GM23338 (cell line): ENCODE data around the gene SHFL. TPM values are rescaled to one million over a fixed set of nuclear protein-coding genes. Genes with fewer than 3 reads are reported as not detected.

Source experiments
- ATAC-seq: fragments of 200-7000 bp; cut with Tn5 transposase; 3 replicates; pipeline ENCODE4 v1.9.1; 2020
- DNase-seq: peaks from one replicate; pipeline ENCODE4 v3.0.0-alpha.2; 2015; ENCODE audit warnings: low spot score
- H2AFZ ChIP-seq: fragments of 200-600 bp; sonication (generic); 2 replicates; pipeline ENCODE4 v1.8.0; 2016; ENCODE audit warnings: antibody characterized with exemption, mild to moderate bottlenecking, moderate library complexity
- H3F3A ChIP-seq: fragments of 200-600 bp; sonication (generic); replicated peaks from 2 replicates; pipeline ENCODE4 v1.8.0; 2017; ENCODE audit warnings: antibody characterized with exemption, mixed run types, low read depth
- H3K27ac ChIP-seq: fragments of 200-600 bp; sonication (generic); 2 replicates; pipeline ENCODE4 v1.6.1; 2016; ENCODE audit warnings: low read depth
- H3K27me3 ChIP-seq: fragments of 200-600 bp; sonication (generic); 2 replicates; pipeline ENCODE4 v1.8.0; 2016; ENCODE audit warnings: mild to moderate bottlenecking, mixed run types, moderate library complexity; ENCODE audit not compliant: insufficient read depth
- H3K36me3 ChIP-seq: fragments of 200-600 bp; sonication (generic); 2 replicates; pipeline ENCODE4 v1.8.0; 2016; ENCODE audit warnings: mild to moderate bottlenecking; ENCODE audit not compliant: insufficient read depth
- H3K4me1 ChIP-seq: fragments of 200-600 bp; sonication (generic); 2 replicates; pipeline ENCODE4 v1.8.0; 2016; ENCODE audit warnings: mild to moderate bottlenecking, moderate library complexity; ENCODE audit not compliant: insufficient read depth
- H3K4me2 ChIP-seq: fragments of 200-600 bp; sonication (generic); 2 replicates; pipeline ENCODE4 v1.7.1; 2017; ENCODE audit warnings: mixed run types
- H3K4me3 ChIP-seq: fragments of 200-600 bp; sonication (generic); 2 replicates; pipeline ENCODE4 v1.6.1; 2016; ENCODE audit warnings: mixed run types
- H3K79me2 ChIP-seq: fragments of 200-600 bp; sonication (generic); replicated peaks from 2 replicates; pipeline ENCODE4 v1.8.0; 2017; ENCODE audit warnings: mild to moderate bottlenecking; ENCODE audit not compliant: insufficient read depth
- H3K9me2 ChIP-seq: fragments of 200-600 bp; sonication (generic); 2 replicates; pipeline ENCODE4 v1.8.0; 2017; ENCODE audit not compliant: insufficient read depth
- H4K20me1 ChIP-seq: fragments of 200-600 bp; sonication (generic); replicated peaks from 2 replicates; pipeline ENCODE4 v1.8.0; 2017; ENCODE audit warnings: mild to moderate bottlenecking; ENCODE audit not compliant: insufficient read depth
- H3K27ac Mint-ChIP-seq: 2 replicates; pipeline ENCODE4 v1.8.0; 2020; ENCODE audit warnings: inconsistent platforms, mild to moderate bottlenecking, moderate library complexity, mixed read lengths
- H3K27me3 Mint-ChIP-seq: 3 replicates; pipeline ENCODE4 v1.8.0; 2022; ENCODE audit warnings: low read depth, mild to moderate bottlenecking, moderate library complexity, mixed read lengths, inconsistent platforms; ENCODE audit not compliant: insufficient read depth, poor library complexity
- H3K36me3 Mint-ChIP-seq: 3 replicates; pipeline ENCODE4 v1.8.0; 2021; ENCODE audit warnings: low read depth, mild to moderate bottlenecking, inconsistent platforms, moderate library complexity, mixed read lengths
- H3K4me1 Mint-ChIP-seq: 3 replicates; pipeline ENCODE4 v1.8.0; 2020; ENCODE audit warnings: mild to moderate bottlenecking, inconsistent platforms, mixed read lengths
- H3K4me3 Mint-ChIP-seq: 3 replicates; pipeline ENCODE4 v1.8.0; 2021; ENCODE audit warnings: moderate library complexity, mild to moderate bottlenecking, inconsistent platforms, mixed read lengths
- H3K9me3 Mint-ChIP-seq: 3 replicates; pipeline ENCODE4 v1.8.0; 2020; ENCODE audit warnings: moderate library complexity, mild to moderate bottlenecking, inconsistent platforms, mixed read lengths
- CREB1 ChIP-seq: fragments of 250-450 bp; sonication (Bioruptor Pico); IDR thresholded peaks from 2 replicates; pipeline ENCODE4 v1.5.0; 2020; ENCODE audit warnings: low read depth, mild to moderate bottlenecking, moderate library complexity
- EZH2 ChIP-seq: fragments of 200-600 bp; sonication (generic); IDR thresholded peaks from one replicate; pipeline ENCODE4 v1.8.0; 2017; ENCODE audit warnings: antibody characterized with exemption, mild to moderate bottlenecking, low read depth; ENCODE audit not compliant: unreplicated experiment
- EZH2phosphoT487 ChIP-seq: fragments of 200-600 bp; sonication (generic); IDR thresholded peaks from one replicate; pipeline ENCODE4 v1.8.1; 2018; ENCODE audit warnings: antibody characterized with exemption; ENCODE audit not compliant: unreplicated experiment
- JUNB ChIP-seq: IDR thresholded peaks from one replicate; pipeline ENCODE4 v1.6.1; 2016; ENCODE audit warnings: antibody characterized with exemption; ENCODE audit not compliant: unreplicated experiment
- NANOG ChIP-seq: IDR thresholded peaks from 2 replicates; pipeline ENCODE4 v1.6.1; 2016; ENCODE audit warnings: antibody characterized with exemption, borderline replicate concordance
- POLR2AphosphoS5 ChIP-seq: IDR thresholded peaks from 2 replicates; pipeline ENCODE4 v1.6.1; 2016; ENCODE audit warnings: antibody characterized with exemption, low read depth
- STAT1 ChIP-seq: IDR thresholded peaks from one replicate; pipeline ENCODE4 v1.6.1; 2016; ENCODE audit warnings: antibody characterized with exemption; ENCODE audit not compliant: unreplicated experiment
- ZNF114 ChIP-seq: fragments of 250-450 bp; sonication (Bioruptor Pico); IDR thresholded peaks from 2 replicates; pipeline ENCODE4 v1.5.0; 2020; ENCODE audit warnings: mild to moderate bottlenecking, moderate library complexity
- ZNF331 ChIP-seq: fragments of 250-450 bp; sonication (Bioruptor Pico); IDR thresholded peaks from 2 replicates; pipeline ENCODE4 v1.5.0; 2020; ENCODE audit warnings: low read depth, mild to moderate bottlenecking, moderate library complexity
- polyA plus RNA-seq: library from polyadenylated mRNA; unstranded; fragments of >200 nt; fragmentation: Nextera tagmentation; extraction: Ambion mirVana; gene quantifications from 2 replicates; pipeline ENCODE4 v1.2.1, GENCODE V29; 2016
- total RNA-seq: library from RNA; depleted of rRNA; stranded (reverse); fragments of >200 nt; shearing (Covaris generic); gene quantifications from 2 replicates; pipeline ENCODE4 v1.2.3, GENCODE V29; 2014
- TF ChIP-seq, protein P1 (sequence below): IDR thresholded peaks from 2 replicates; pipeline ENCODE4 v1.6.1; 2016; ENCODE audit warnings: antibody characterized with exemption
- TF ChIP-seq, protein P2 (sequence below): IDR thresholded peaks from one replicate; pipeline ENCODE4 v1.6.1; 2018; ENCODE audit warnings: antibody characterized with exemption; ENCODE audit not compliant: unreplicated experiment
- TF ChIP-seq, protein P3 (sequence below): fragments of 250-450 bp; sonication (Bioruptor Pico); IDR thresholded peaks from 2 replicates; pipeline ENCODE4 v1.5.0; 2020; ENCODE audit warnings: mild to moderate bottlenecking, moderate library complexity

Gene SHFL
- total and polyA plus RNA-seq, 2 experiments from 2014 or later: 31.7 to 32.1 TPM

DNA sequence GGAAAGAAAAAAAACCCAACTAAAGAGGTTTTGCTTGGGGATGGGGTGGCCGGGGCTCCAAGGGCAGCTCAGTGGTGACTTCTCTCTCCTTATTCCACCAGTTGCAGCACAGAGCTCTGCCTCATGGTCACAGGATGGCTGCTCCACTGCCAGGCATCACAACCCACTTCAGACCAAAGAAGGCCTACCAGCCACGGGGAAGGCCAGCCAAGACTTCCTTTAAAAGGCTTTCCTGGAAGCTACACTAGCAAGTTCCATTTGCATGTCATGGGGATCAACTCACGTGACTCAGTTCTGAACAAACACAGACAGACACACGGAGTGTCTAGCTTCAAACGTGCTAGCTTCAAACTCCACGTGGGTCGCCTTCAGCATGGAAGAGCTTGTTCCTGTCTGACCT lies 46.8 kb downstream of the SHFL start (continued):
- TF ChIP-seq, protein P1, sequence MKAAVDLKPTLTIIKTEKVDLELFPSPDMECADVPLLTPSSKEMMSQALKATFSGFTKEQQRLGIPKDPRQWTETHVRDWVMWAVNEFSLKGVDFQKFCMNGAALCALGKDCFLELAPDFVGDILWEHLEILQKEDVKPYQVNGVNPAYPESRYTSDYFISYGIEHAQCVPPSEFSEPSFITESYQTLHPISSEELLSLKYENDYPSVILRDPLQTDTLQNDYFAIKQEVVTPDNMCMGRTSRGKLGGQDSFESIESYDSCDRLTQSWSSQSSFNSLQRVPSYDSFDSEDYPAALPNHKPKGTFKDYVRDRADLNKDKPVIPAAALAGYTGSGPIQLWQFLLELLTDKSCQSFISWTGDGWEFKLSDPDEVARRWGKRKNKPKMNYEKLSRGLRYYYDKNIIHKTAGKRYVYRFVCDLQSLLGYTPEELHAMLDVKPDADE: no peak
- TF ChIP-seq EZH2phosphoT487 (no peak), ZNF331 (CRISPR knock-in tag) (no peak)

DNA sequence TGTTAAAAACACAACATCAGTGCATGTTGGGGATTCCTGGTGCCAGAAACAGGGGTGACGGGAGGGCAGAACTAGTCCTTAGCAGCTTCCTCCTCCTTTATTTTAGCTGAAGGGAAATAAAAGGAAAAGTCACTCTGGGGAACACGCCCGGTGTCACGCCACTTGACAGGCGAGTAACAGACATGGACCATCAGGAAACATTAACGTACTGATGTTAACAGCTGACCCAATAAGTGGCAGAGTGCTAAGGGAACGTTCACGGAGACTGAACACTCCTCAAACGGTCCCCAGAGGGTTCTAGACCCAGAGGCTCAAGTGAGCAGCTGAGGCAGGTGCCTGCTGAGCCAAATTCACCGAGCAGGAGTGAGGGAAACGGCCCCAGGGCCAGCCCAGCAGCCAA lies 47.5 kb downstream of the SHFL start:
- no peaks in the 10 kb centered on the region for H3K4me1 ChIP-seq
- H2AFZ ChIP-seq: no peak overlapping the region
- Mint-ChIP-seq H3K9me3 (no peaks in the 10 kb centered on the region), H3K36me3 (peaks cover 58% of the 10 kb centered on the region), H3K27ac (no peak overlapping the region), H3K4me3 (no peak overlapping the region), H3K4me1 (no peaks in the 10 kb centered on the region), H3K27me3 (peaks cover 9% of the 10 kb centered on the region)
- no peak for DNase-seq
- no peak overlapping the region for H3K27ac ChIP-seq
- no peak for ATAC-seq
- no peak overlapping the region for H3K4me3 ChIP-seq
- H4K20me1 ChIP-seq: peaks cover 3% of the 10 kb centered on the region; the same call in 1 of the 2 replicates
- no peaks in the 10 kb centered on the region for H3K9me2 ChIP-seq
- no peak overlapping the region for H3K4me2 ChIP-seq
- 0 out of 2 replicates have a peak, but pooled peaks cover 7% of the 10 kb centered on the region for H3F3A ChIP-seq
- peaks cover 18% of the 10 kb centered on the region for H3K36me3 ChIP-seq
- no peaks in the 10 kb centered on the region for H3K27me3 ChIP-seq
- H3K79me2 ChIP-seq: no peaks in the 10 kb centered on the region
- TF ChIP-seq ZNF114 (CRISPR knock-in tag) (no peak), POLR2AphosphoS5 (no peak), NANOG (no peak), JUNB (no peak), STAT1 (no peak), EZH2 (no peak), EZH2phosphoT487 (no peak), ZNF331 (CRISPR knock-in tag) (no peak), CREB1 (no peak)
- TF ChIP-seq, protein P2, sequence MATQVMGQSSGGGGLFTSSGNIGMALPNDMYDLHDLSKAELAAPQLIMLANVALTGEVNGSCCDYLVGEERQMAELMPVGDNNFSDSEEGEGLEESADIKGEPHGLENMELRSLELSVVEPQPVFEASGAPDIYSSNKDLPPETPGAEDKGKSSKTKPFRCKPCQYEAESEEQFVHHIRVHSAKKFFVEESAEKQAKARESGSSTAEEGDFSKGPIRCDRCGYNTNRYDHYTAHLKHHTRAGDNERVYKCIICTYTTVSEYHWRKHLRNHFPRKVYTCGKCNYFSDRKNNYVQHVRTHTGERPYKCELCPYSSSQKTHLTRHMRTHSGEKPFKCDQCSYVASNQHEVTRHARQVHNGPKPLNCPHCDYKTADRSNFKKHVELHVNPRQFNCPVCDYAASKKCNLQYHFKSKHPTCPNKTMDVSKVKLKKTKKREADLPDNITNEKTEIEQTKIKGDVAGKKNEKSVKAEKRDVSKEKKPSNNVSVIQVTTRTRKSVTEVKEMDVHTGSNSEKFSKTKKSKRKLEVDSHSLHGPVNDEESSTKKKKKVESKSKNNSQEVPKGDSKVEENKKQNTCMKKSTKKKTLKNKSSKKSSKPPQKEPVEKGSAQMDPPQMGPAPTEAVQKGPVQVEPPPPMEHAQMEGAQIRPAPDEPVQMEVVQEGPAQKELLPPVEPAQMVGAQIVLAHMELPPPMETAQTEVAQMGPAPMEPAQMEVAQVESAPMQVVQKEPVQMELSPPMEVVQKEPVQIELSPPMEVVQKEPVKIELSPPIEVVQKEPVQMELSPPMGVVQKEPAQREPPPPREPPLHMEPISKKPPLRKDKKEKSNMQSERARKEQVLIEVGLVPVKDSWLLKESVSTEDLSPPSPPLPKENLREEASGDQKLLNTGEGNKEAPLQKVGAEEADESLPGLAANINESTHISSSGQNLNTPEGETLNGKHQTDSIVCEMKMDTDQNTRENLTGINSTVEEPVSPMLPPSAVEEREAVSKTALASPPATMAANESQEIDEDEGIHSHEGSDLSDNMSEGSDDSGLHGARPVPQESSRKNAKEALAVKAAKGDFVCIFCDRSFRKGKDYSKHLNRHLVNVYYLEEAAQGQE: no peak
- TF ChIP-seq, protein P3, sequence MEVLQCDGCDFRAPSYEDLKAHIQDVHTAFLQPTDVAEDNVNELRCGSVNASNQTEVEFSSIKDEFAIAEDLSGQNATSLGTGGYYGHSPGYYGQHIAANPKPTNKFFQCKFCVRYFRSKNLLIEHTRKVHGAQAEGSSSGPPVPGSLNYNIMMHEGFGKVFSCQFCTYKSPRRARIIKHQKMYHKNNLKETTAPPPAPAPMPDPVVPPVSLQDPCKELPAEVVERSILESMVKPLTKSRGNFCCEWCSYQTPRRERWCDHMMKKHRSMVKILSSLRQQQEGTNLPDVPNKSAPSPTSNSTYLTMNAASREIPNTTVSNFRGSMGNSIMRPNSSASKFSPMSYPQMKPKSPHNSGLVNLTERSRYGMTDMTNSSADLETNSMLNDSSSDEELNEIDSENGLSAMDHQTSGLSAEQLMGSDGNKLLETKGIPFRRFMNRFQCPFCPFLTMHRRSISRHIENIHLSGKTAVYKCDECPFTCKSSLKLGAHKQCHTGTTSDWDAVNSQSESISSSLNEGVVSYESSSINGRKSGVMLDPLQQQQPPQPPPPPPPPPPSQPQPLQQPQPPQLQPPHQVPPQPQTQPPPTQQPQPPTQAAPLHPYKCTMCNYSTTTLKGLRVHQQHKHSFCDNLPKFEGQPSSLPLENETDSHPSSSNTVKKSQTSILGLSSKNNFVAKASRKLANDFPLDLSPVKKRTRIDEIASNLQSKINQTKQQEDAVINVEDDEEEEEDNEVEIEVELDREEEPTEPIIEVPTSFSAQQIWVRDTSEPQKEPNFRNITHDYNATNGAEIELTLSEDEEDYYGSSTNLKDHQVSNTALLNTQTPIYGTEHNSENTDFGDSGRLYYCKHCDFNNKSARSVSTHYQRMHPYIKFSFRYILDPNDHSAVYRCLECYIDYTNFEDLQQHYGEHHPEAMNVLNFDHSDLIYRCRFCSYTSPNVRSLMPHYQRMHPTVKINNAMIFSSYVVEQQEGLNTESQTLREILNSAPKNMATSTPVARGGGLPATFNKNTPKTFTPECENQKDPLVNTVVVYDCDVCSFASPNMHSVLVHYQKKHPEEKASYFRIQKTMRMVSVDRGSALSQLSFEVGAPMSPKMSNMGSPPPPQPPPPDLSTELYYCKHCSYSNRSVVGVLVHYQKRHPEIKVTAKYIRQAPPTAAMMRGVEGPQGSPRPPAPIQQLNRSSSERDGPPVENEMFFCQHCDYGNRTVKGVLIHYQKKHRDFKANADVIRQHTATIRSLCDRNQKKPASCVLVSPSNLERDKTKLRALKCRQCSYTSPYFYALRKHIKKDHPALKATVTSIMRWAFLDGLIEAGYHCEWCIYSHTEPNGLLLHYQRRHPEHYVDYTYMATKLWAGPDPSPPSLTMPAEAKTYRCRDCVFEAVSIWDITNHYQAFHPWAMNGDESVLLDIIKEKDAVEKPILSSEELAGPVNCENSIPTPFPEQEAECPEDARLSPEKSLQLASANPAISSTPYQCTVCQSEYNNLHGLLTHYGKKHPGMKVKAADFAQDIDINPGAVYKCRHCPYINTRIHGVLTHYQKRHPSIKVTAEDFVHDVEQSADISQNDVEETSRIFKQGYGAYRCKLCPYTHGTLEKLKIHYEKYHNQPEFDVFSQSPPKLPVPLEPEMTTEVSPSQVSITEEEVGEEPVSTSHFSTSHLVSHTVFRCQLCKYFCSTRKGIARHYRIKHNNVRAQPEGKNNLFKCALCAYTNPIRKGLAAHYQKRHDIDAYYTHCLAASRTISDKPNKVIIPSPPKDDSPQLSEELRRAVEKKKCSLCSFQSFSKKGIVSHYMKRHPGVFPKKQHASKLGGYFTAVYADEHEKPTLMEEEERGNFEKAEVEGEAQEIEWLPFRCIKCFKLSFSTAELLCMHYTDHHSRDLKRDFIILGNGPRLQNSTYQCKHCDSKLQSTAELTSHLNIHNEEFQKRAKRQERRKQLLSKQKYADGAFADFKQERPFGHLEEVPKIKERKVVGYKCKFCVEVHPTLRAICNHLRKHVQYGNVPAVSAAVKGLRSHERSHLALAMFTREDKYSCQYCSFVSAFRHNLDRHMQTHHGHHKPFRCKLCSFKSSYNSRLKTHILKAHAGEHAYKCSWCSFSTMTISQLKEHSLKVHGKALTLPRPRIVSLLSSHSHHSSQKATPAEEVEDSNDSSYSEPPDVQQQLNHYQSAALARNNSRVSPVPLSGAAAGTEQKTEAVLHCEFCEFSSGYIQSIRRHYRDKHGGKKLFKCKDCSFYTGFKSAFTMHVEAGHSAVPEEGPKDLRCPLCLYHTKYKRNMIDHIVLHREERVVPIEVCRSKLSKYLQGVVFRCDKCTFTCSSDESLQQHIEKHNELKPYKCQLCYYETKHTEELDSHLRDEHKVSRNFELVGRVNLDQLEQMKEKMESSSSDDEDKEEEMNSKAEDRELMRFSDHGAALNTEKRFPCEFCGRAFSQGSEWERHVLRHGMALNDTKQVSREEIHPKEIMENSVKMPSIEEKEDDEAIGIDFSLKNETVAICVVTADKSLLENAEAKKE (CRISPR knock-in tag): no peak
- TF ChIP-seq, protein P1: no peak
